Measurements from ENCODE around the gene PCBP3.

Gene PCBP3

GRCh38 chr21:45791562-45792418, 148.3 kb downstream of the PCBP3 start:
- no peaks in the 10 kb centered on the region for H3K9me3 ChIP-seq (ENCODE audit: low read length)
- no peaks in the 10 kb centered on the region for H3K4me1 ChIP-seq (ENCODE audit: insufficient read depth, low read length)
- peaks cover 4% of the 10 kb centered on the region for H3K27me3 ChIP-seq (ENCODE audit: insufficient read depth, low read length)
- H3K36me3 ChIP-seq (ENCODE audit: insufficient read depth, low read length): no peaks in the 10 kb centered on the region
- no peak overlapping the region for H3K4me3 ChIP-seq (ENCODE audit: low read length)
- H2AFZ ChIP-seq (ENCODE audit: low read depth, low read length): no peak overlapping the region

GRCh38 chr21:45792682-45793383, 149.3 kb downstream of the PCBP3 start:
- H3K4me1 ChIP-seq (ENCODE audit: insufficient read depth, low read length): no peaks in the 10 kb centered on the region

GRCh38 chr21:45794027-45794426, 150.5 kb downstream of the PCBP3 start:
- Histone ChIP-seq H3K27me3 (ENCODE audit: insufficient read depth, low read length) (peaks cover 4% of the 10 kb centered on the region), H3K36me3 (ENCODE audit: insufficient read depth, low read length) (no peaks in the 10 kb centered on the region), H3K4me3 (ENCODE audit: low read length) (no peak overlapping the region), H3K9me3 (ENCODE audit: low read length) (no peaks in the 10 kb centered on the region), H3K4me1 (ENCODE audit: insufficient read depth, low read length) (no peaks in the 10 kb centered on the region), H2AFZ (ENCODE audit: low read depth, low read length) (no peak overlapping the region)

More at GRCh38 chr21:45792682-45793383, 149.3 kb downstream of the PCBP3 start:
- Histone ChIP-seq H3K9me3 (ENCODE audit: low read length) (no peaks in the 10 kb centered on the region), H2AFZ (ENCODE audit: low read depth, low read length) (no peak overlapping the region), H3K36me3 (ENCODE audit: insufficient read depth, low read length) (no peaks in the 10 kb centered on the region), H3K4me3 (ENCODE audit: low read length) (no peak overlapping the region), H3K27me3 (ENCODE audit: insufficient read depth, low read length) (peaks cover 4% of the 10 kb centered on the region)

- Histone ChIP-seq H3K36me3 (ENCODE audit: insufficient read depth, low read length) (no peaks in the 10 kb centered on the region), H3K4me3 (ENCODE audit: low read length) (no peak overlapping the region)
Observed at GRCh38 chr21:45796003-45796402, 152.5 kb downstream of the PCBP3 start.

GRCh38 chr21:45797338-45797737, 153.8 kb downstream of the PCBP3 start:
- Histone ChIP-seq H3K4me1 (ENCODE audit: insufficient read depth, low read length) (no peaks in the 10 kb centered on the region), H3K36me3 (ENCODE audit: insufficient read depth, low read length) (no peaks in the 10 kb centered on the region), H3K27me3 (ENCODE audit: insufficient read depth, low read length) (peaks cover 6% of the 10 kb centered on the region), H2AFZ (ENCODE audit: low read depth, low read length) (no peak overlapping the region), H3K4me3 (ENCODE audit: low read length) (no peak overlapping the region), H3K9me3 (ENCODE audit: low read length) (no peaks in the 10 kb centered on the region)

More at GRCh38 chr21:45796003-45796402, 152.5 kb downstream of the PCBP3 start:
- Histone ChIP-seq H3K9me3 (ENCODE audit: low read length) (no peaks in the 10 kb centered on the region), H3K4me1 (ENCODE audit: insufficient read depth, low read length) (no peaks in the 10 kb centered on the region), H3K27me3 (ENCODE audit: insufficient read depth, low read length) (peaks cover 6% of the 10 kb centered on the region), H2AFZ (ENCODE audit: low read depth, low read length) (no peak overlapping the region)

- H2AFZ ChIP-seq (ENCODE audit: low read depth, low read length): no peak overlapping the region
- H3K27me3 ChIP-seq (ENCODE audit: insufficient read depth, low read length): peaks cover 3% of the 10 kb centered on the region
- no peak overlapping the region for H3K4me3 ChIP-seq (ENCODE audit: low read length)
- no peaks in the 10 kb centered on the region for H3K36me3 ChIP-seq (ENCODE audit: insufficient read depth, low read length)
- H3K9me3 ChIP-seq (ENCODE audit: low read length): no peaks in the 10 kb centered on the region
- no peaks in the 10 kb centered on the region for H3K4me1 ChIP-seq (ENCODE audit: insufficient read depth, low read length)
Observed at GRCh38 chr21:45799765-45800338, 156.3 kb downstream of the PCBP3 start.

GRCh38 chr21:45800339-45801080, 157.0 kb downstream of the PCBP3 start:
- Histone ChIP-seq H3K4me1 (ENCODE audit: insufficient read depth, low read length) (no peaks in the 10 kb centered on the region), H3K9me3 (ENCODE audit: low read length) (no peaks in the 10 kb centered on the region), H3K4me3 (ENCODE audit: low read length) (no peak overlapping the region), H2AFZ (ENCODE audit: low read depth, low read length) (no peak overlapping the region), H3K36me3 (ENCODE audit: insufficient read depth, low read length) (no peaks in the 10 kb centered on the region), H3K27me3 (ENCODE audit: insufficient read depth, low read length) (peaks cover 3% of the 10 kb centered on the region)

- H3K27me3 ChIP-seq (ENCODE audit: insufficient read depth, low read length): peaks cover 3% of the 10 kb centered on the region
- no peaks in the 10 kb centered on the region for H3K36me3 ChIP-seq (ENCODE audit: insufficient read depth, low read length)
- no peak overlapping the region for H3K4me3 ChIP-seq (ENCODE audit: low read length)
- H2AFZ ChIP-seq (ENCODE audit: low read depth, low read length): no peak overlapping the region
- H3K4me1 ChIP-seq (ENCODE audit: insufficient read depth, low read length): no peaks in the 10 kb centered on the region
- no peaks in the 10 kb centered on the region for H3K9me3 ChIP-seq (ENCODE audit: low read length)
Observed at GRCh38 chr21:45801129-45801964, 157.8 kb downstream of the PCBP3 start.

- H3K9me3 ChIP-seq (ENCODE audit: low read length): no peaks in the 10 kb centered on the region
- H2AFZ ChIP-seq (ENCODE audit: low read depth, low read length): no peak overlapping the region
- peaks cover 3% of the 10 kb centered on the region for H3K27me3 ChIP-seq (ENCODE audit: insufficient read depth, low read length)
- H3K4me1 ChIP-seq (ENCODE audit: insufficient read depth, low read length): no peaks in the 10 kb centered on the region
- no peak overlapping the region for H3K4me3 ChIP-seq (ENCODE audit: low read length)
- no peaks in the 10 kb centered on the region for H3K36me3 ChIP-seq (ENCODE audit: insufficient read depth, low read length)
Observed at GRCh38 chr21:45801989-45802388, 158.5 kb downstream of the PCBP3 start.

- peaks cover 3% of the 10 kb centered on the region for H3K27me3 ChIP-seq (ENCODE audit: insufficient read depth, low read length)
- H2AFZ ChIP-seq (ENCODE audit: low read depth, low read length): no peak overlapping the region
- no peaks in the 10 kb centered on the region for H3K4me1 ChIP-seq (ENCODE audit: insufficient read depth, low read length)
- no peak overlapping the region for H3K4me3 ChIP-seq (ENCODE audit: low read length)
- H3K9me3 ChIP-seq (ENCODE audit: low read length): no peaks in the 10 kb centered on the region
- no peaks in the 10 kb centered on the region for H3K36me3 ChIP-seq (ENCODE audit: insufficient read depth, low read length)
Observed at GRCh38 chr21:45802425-45802824, 158.9 kb downstream of the PCBP3 start.

- peaks cover 3% of the 10 kb centered on the region for H3K27me3 ChIP-seq (ENCODE audit: insufficient read depth, low read length)
- H3K4me1 ChIP-seq (ENCODE audit: insufficient read depth, low read length): no peaks in the 10 kb centered on the region
- H3K9me3 ChIP-seq (ENCODE audit: low read length): no peaks in the 10 kb centered on the region
- H3K36me3 ChIP-seq (ENCODE audit: insufficient read depth, low read length): no peaks in the 10 kb centered on the region
- no peak overlapping the region for H3K4me3 ChIP-seq (ENCODE audit: low read length)
- no peak overlapping the region for H2AFZ ChIP-seq (ENCODE audit: low read depth, low read length)
Observed at GRCh38 chr21:45802956-45803617, 159.6 kb downstream of the PCBP3 start.

Measured in neuron (in vitro differentiated cells).